Germinal center (tissue), 1 donor: Measurements from ENCODE around the gene CENPE.

Source experiments
- DNase-seq: peaks from one replicate; pipeline ENCODE4 v3.0.0; 2012; ENCODE audit warnings: mixed read lengths, low spot score

The CENPE gene

DNA sequence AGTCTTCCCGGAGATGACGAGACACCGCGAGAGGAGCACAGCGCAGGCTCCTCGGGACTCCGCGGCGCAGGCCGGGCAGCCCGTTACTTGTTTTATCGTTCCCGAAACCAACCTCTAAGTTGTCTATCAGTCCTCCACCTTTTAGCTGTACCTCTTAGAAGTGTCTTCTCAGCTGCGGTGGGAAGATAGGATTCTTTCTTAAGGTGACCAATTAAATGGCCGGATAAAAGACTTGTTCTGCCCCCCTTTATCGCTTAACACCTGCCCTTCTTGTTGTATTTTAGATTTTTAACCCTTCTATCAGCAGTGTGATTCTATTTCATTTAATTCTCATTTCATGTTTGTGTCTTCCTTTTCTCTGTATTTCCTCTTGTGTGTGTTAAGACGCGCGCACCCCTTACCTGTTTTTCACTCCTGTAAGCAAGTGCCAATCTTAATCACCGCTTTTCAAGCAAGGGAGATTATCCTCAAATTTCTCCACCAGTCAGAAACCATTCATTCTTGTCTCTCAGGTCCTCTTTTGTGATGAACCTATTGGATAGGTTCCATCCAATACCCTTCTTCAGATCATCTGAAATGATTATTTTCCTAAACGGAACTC is 121.3 kb downstream of the CENPE start, which contains the start of gene SLC9B2:
SLC9B2 (minus strand) TSS at position 15 of the 601 bp plus-strand sequence. CDS start 9,211 bp downstream, outside the sequence.
- DNase-seq: no peak

DNA sequence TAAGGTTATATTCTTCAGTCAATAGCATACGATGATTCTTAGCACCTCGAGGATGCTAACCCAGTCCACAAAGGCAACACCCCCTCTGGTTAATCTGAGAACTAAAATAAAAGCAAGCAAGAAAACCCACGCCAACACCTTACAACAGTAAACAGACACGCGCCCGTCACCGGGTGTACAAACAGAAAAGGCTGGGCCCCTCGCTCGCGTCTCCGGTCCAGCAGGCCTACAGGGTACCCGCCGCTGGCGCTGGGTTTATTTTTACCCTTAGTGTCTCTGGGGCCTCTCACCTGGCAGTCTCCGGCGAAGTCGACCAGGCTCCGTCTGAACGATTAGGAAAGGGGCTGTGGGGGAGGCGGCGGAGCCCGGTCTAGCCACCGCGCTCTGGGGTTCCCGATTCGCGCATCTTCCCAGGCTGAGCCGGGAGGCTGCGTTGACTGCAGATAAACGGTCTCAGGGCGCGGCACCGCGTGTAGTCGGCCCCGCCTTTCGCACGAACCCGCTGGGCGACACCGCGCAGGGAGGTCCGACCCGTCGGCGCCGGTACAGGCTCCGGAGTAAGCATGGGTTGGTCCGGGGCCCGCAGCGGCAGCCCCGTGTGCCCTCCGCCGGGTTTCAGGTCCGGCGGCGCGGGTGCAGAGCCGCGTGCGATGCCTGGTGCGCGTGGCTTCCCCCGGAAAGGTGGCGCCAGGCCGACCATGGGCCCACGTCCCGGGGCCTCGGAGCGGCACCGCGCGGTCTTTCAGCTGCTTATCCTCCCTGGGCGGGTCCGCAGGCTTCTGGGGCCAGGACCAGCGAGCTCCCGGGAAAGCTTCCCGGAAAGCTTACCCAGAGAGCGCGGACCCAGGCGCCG is 122.0 kb downstream of the CENPE start:
- DNase-seq: peak; percentile 79

DNA sequence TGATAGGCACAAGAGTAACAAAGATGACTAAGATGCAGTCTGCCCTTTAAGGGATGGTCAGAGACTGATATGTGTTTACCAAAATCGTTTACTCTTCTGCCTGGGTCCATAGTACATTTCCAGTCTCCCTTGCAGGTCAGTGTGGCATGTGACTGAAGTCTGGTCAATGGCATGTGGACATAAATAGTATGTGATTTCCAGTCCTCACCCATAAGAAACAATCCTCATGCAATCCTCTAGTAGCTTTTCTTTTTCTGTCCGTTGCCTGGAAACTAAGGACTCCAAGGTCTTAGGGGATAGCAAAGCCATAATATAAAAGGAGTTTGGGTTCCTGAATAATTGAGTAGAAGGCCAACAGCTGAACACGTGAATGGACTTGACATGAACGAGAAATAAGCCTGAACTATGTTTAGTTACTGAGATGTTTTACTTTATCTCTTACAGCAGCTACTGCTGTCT is 122.7 kb downstream of the CENPE start:
- no peak for DNase-seq

DNA sequence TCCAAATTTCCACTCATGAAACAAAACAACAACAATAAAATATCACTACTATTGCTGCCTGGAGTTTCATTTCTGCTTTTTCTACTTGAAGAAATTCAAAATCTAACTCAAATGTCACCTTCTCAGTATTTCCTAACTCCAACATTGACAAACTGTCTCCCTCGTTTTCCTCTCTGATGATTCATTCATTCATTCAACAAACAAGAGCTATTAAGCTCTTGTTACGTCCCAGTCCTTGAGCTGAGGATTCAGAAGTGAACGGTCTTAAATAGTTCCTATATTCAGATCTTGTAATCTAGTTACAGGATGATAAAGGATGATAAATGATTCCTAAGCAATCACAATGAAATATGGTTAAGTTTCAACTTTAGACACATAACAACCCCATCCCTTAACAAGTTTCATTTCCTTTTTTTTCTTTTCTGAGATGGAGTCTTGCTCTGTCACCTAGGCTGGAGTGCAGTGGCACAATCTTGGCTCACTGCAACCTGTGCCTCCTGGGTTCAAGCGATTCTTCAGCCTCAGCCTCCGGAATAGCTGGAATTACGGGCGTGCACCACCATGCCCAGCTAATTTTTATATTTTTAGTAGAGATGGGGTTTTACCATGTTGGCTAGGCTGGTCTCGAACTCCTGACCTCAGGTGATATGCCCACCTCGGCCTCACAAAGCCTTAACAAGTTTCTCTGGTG is 123.3 kb downstream of the CENPE start:
- DNase-seq: peak; percentile 38

DNA sequence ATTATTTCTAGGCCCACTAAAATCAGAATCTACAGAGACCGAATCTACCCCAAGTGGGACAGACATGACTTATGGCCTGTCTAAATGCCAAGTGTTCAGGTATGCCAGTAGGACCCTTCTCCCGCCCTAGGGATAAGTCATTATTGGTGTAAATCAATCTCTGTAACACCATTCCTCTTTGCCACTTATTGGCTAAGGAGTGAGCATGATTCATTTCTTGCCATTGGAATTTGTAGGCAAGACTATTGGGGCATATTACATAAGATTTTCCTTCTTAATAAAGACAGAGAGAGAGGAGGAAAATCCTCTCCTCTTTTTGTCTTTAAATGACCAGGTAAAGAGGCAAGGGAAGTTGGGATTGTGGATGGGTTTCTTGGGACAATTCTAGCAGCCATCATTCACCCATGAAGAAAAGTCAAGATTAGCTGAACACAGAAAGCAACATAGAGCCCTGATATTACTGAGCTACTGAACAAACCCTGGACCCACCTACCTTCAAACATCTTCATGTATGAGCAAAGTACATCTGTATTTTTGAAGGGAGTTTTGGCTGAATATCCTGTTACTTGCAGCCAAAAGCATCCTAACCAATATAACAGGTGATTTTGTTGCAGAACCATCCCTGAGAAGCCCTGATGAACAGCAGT is 124.2 kb downstream of the CENPE start:
- DNase-seq: no peak

DNA sequence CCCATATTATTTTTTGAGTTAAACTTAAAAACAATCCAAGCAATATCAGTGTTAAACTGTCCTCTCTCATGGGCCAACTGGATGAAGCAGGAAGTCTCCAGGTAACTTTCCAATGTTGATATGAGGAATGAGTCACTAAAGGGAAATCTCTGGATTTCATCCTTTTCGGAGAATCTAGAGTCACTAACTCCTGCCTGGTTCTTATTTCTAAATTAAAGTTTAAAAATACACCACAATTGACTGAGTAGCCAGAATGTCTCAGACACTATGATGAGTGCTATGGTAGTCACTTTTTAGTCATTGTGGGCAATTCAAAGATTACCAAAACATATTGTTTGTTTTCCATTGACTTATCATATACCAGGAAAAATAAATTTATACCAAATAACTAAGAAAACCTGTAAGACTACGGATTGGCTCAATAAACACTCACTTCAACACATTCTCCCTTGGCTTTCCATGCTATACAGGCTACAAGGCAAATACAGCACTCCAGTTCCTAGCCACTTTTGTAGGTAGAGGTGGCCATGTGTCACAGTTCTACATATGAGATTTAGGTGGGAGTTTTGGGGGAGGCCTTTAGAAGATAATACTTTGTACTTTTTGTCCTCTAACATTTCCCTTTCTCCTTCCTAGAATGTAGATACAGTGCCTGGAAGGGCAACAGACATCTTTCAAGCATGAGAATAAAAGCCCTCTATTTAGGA is 130.1 kb downstream of the CENPE start:
- DNase-seq: no peak

DNA sequence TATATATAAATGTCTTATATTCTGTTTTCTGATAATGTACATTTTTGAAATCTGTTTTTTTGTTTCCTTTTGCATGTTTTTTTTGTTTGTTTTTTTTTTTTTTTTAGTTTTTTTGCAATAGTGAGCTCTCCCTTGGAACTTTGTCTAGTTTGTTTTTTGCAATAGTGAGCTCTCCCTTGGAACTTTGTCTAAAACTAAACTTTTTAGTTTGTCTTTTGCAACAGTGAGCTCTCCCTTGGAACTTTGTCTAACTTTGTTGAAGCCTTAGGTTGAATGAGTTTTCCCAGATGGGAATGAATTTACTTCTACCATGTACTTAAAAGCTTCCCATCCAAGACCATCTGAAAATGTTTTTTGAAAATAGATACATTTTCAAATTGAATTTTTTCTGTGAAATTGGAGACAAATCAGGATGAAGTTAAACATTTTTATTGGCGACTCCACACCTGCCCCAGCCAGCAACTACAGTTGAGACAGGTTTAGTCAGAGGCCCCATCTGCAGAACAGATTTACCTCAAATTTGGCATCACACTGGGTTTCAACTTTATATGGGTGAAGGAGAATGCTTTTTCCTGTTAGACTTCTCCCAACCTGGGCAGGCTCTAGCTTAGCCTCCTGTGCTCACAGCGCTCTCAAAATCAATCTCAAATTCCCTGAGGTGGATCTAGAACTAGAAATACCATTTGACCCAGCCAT is 137.5 kb downstream of the CENPE start:
- DNase-seq: no peak
